Measurements from ENCODE around the gene TIE1.

Gene TIE1

DNA sequence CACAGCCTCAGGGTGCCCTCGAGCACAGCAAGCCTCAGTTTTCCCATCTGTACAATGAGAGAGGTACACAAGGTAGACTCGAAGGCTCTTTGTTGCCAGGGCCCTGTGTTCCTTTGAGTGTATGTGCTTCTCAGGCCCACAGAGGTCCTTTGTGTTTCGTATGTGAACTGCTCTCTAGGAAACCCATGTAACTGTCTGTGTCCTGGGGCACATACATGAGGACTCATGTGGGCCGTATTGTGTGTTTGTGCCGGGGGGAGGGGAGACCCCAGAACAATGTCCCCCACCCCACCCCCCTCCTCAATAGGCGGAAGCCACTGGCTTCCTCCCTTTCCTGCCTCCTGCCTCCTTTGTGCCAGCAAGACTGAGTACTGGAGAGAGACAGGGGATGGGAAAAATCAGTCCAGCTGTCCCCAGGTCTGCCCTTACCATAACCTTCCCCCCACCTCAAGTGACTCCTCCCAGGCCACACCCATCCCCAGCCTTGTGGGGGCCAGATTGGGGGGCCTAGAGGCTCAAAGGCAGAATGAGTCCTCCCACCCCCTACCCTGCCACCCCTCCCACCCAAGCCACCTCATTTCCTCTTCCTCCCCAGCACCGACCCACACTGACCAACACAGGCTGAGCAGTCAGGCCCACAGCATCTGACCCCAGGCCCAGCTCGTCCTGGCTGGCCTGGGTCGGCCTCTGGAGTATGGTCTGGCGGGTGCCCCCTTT, at the start of gene TIE1:
TSS of gene TIE1 (plus strand) at position 605 of the 717 bp plus-strand sequence. CDS start at position 695, 90 bp downstream.
- H3K27ac ChIP-seq (ENCODE audit: low read length): no peak within 1 kb of the TSS
- no peaks in the 10 kb centered on the region for H3K36me3 ChIP-seq (ENCODE audit: control insufficient read depth in 2 of 2, insufficient read depth in 2 of 2, low read length in 2 of 2)
- peak within 1 kb of the TSS in 1 of 2 donors; percentile 8 for H3K4me3 ChIP-seq (ENCODE audit: low read length in 2 of 2)
- H3K4me1 ChIP-seq (ENCODE audit: control insufficient read depth, insufficient read depth, low read length): no peaks in the 10 kb centered on the region
- H3K9ac ChIP-seq (ENCODE audit: low read length in 2 of 2): no peak within 1 kb of the TSS
- H3K9me3 ChIP-seq (ENCODE audit: control insufficient read depth in 2 of 2, low read length in 2 of 2): no peaks in the 10 kb centered on the region
- no peaks in the 10 kb centered on the region for H3K27me3 ChIP-seq (ENCODE audit: control insufficient read depth in 1 of 2, insufficient read depth in 2 of 2, low read length in 2 of 2)

DNA sequence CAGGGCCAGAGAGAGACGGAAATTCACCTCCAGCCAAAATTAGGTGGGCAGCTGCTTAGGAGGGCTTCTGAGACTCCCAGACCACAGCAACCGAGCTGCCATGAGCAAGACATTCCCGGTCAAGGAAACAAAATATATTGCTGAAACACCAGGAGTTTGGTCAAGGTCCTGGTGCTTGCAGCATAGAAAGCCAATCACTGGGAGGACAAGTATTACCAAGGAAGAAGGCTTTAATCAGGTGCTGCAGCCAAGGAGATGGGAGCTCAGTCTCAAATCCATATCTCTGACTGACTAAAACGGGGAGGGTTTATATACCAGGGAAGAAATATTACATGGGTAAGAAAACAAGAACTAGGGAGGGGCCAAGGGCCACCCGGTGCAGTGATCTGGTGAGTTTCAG, 49.8 kb upstream of the TIE1 start:
- Histone ChIP-seq H3K9ac (ENCODE audit: low read length in 2 of 2) (no peak overlapping the region), H3K27ac (ENCODE audit: low read length) (no peak overlapping the region), H3K4me1 (ENCODE audit: control insufficient read depth, insufficient read depth, low read length) (no peaks in the 10 kb centered on the region), H3K4me3 (ENCODE audit: low read length in 2 of 2) (no peak overlapping the region), H3K9me3 (ENCODE audit: control insufficient read depth in 2 of 2, low read length in 2 of 2) (no peaks in the 10 kb centered on the region), H3K27me3 (ENCODE audit: control insufficient read depth in 1 of 2, insufficient read depth in 2 of 2, low read length in 2 of 2) (peaks cover 0 to 3% of the 10 kb centered on the region in 2 donors), H3K36me3 (ENCODE audit: control insufficient read depth in 2 of 2, insufficient read depth in 2 of 2, low read length in 2 of 2) (no peaks in the 10 kb centered on the region)

DNA sequence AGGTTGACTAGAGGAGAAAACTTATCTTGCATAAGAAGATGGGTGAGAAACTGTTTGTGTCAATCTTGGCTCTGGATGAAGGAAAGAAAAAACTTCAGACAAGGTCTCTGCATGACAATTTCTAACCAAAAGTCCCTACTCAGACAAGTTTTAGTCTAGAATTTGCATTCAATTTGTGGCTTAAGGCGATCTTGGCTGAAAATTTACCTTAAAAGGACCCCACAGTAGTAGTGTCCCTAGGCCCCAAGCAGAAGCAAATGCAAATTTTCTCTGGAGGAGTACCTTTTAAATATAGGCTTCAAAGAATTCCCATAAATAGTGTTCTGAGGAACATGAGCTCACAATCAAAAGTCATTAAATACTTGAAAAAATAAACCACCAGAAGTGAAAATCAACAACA, 48.6 kb upstream of the TIE1 start:
- Histone ChIP-seq H3K9me3 (ENCODE audit: control insufficient read depth in 2 of 2, low read length in 2 of 2) (no peaks in the 10 kb centered on the region), H3K36me3 (ENCODE audit: control insufficient read depth in 2 of 2, insufficient read depth in 2 of 2, low read length in 2 of 2) (no peaks in the 10 kb centered on the region), H3K27me3 (ENCODE audit: control insufficient read depth in 1 of 2, insufficient read depth in 2 of 2, low read length in 2 of 2) (peaks cover 0 to 3% of the 10 kb centered on the region in 2 donors), H3K4me1 (ENCODE audit: control insufficient read depth, insufficient read depth, low read length) (no peaks in the 10 kb centered on the region), H3K27ac (ENCODE audit: low read length) (no peak overlapping the region), H3K4me3 (ENCODE audit: low read length in 2 of 2) (no peak overlapping the region), H3K9ac (ENCODE audit: low read length in 2 of 2) (no peak overlapping the region)

DNA sequence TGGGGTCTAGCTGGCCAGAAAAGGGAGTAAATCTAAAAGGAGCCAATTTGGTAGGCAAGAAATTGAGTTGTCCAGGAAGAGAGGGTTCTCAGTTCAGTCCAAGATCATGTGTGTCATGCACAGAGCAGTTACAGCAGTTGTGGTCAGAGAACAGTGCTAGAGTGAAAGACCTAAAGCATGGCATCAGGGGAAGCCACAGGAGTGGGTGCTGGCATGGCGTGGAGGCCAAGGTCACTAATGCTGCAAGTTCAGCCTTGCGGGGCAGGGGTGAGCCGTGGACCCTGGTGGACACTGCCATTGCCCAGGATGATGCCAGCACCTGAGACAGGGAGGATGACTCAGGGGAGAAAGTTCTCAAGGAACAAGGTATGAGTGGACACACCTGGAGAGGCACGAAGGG, 47.6 kb upstream of the TIE1 start:
- Histone ChIP-seq H3K9me3 (ENCODE audit: control insufficient read depth in 2 of 2, low read length in 2 of 2) (no peaks in the 10 kb centered on the region), H3K9ac (ENCODE audit: low read length in 2 of 2) (no peak overlapping the region), H3K4me1 (ENCODE audit: control insufficient read depth, insufficient read depth, low read length) (no peaks in the 10 kb centered on the region), H3K4me3 (ENCODE audit: low read length in 2 of 2) (no peak overlapping the region), H3K36me3 (ENCODE audit: control insufficient read depth in 2 of 2, insufficient read depth in 2 of 2, low read length in 2 of 2) (no peaks in the 10 kb centered on the region), H3K27me3 (ENCODE audit: control insufficient read depth in 1 of 2, insufficient read depth in 2 of 2, low read length in 2 of 2) (peaks cover 0 to 3% of the 10 kb centered on the region in 2 donors), H3K27ac (ENCODE audit: low read length) (no peak overlapping the region)

DNA sequence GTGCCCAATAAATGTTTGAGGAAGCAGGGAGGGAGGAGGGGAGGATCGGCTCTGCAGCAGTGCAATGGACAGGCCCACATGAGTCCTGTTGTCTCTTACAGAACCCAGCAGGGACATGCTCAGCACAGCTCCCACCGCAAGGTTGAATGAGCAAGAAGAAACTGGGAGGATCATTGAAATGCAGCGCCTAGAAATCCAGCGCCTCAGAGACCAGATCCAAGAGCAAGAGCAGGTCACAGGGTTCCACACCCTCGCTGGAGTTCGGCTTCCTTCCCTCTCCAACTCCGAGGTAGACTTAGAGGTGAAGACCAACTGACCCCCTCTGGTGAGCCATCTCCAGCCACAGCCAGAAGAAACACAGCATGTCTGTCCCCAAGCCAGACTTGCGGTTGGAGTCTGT, 46.9 kb upstream of the TIE1 start:
- Histone ChIP-seq H3K9ac (ENCODE audit: low read length in 2 of 2) (no peak overlapping the region), H3K27ac (ENCODE audit: low read length) (no peak overlapping the region), H3K4me3 (ENCODE audit: low read length in 2 of 2) (no peak overlapping the region), H3K4me1 (ENCODE audit: control insufficient read depth, insufficient read depth, low read length) (no peaks in the 10 kb centered on the region), H3K9me3 (ENCODE audit: control insufficient read depth in 2 of 2, low read length in 2 of 2) (no peaks in the 10 kb centered on the region), H3K36me3 (ENCODE audit: control insufficient read depth in 2 of 2, insufficient read depth in 2 of 2, low read length in 2 of 2) (no peaks in the 10 kb centered on the region), H3K27me3 (ENCODE audit: control insufficient read depth in 1 of 2, insufficient read depth in 2 of 2, low read length in 2 of 2) (peaks cover 0 to 3% of the 10 kb centered on the region in 2 donors)

DNA sequence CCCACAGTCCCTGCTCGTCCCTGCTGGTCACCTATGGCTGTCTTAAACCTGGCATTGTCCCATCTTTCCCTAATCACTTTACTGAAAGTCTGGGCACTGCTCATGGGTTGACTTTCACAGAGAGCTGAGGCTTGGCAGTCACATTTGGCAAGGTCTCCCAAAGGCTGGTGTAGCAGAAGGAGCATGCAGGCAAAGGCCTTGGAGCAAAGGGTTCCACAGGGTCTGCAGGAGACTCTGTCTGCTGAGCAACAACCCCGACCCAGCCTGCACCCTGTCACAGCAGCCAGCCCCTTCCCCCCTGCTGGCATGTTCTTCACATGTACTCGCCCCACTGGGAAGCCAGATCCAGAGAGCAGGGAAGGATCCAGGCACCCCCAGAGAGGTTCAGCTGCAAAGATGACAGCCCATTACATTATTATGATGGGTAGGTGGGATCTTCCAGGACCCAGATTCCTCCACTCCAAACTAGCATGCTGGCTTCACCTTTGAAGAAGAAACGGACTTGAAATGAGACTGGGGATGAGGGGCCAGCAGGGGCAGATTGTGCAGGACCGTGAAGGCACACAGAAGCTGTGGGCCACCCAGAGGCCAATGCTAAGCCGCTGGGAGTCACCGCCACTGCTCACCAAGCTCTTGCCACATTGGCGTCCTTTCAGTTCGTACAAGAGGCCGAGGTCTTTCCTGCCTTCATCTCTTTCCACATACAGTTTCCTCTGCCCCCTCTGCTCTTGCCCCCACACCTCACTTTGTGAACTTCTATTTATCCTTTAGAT, 45.2 kb upstream of the TIE1 start:
- H3K4me3 ChIP-seq (ENCODE audit: low read length in 2 of 2): no peak overlapping the region
- H3K36me3 ChIP-seq (ENCODE audit: control insufficient read depth in 2 of 2, insufficient read depth in 2 of 2, low read length in 2 of 2): no peaks in the 10 kb centered on the region
- H3K27ac ChIP-seq (ENCODE audit: low read length): no peak overlapping the region
- no peaks in the 10 kb centered on the region for H3K4me1 ChIP-seq (ENCODE audit: control insufficient read depth, insufficient read depth, low read length)
- H3K27me3 ChIP-seq (ENCODE audit: control insufficient read depth in 1 of 2, insufficient read depth in 2 of 2, low read length in 2 of 2): peaks cover 0 to 3% of the 10 kb centered on the region in 2 donors
- H3K9me3 ChIP-seq (ENCODE audit: control insufficient read depth in 2 of 2, low read length in 2 of 2): no peaks in the 10 kb centered on the region
- no peak overlapping the region for H3K9ac ChIP-seq (ENCODE audit: low read length in 2 of 2)

DNA sequence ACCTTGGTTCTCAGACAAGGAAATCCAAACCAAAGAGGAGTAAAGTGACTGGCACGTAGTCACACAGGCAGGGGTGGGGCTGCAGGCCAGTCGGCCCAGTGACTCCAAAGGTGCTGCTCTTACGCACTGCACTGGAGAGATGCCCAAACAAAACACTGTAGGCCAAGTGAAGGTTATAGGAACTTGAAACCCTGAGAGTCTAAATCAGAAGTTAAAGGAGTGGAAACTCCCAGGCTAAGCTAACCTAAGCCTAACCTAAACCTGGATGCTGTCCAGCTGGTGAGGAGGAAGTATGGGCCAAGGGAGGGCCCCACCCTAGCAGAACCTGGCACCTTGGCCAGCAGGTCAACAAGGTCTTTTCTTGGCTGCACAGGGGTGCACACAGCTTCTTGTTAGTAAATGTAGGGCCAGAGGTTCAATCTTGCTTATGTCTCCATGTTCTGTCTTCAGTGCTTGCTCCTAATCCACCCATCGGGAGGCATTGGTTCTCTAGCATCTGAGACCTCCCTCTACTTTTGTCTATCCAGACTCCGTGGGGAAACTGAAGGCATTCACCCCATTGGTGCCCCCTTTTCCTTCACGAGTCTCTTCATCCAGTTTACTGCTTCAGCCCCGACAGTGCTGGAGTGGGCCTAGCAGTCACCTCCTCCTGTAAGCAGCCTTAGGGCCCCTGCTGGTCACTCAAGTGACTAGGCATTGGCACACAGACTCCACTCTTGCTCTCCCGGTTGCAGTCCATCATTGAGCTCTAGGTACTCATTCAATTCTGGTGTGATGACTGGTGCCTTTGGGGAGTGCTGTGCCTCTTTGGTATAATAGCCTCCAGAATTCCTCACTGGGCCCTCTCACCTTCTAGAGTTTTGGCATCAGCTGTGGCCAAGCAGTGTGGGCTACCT, 43.9 kb upstream of the TIE1 start:
- Histone ChIP-seq H3K27me3 (ENCODE audit: control insufficient read depth in 1 of 2, insufficient read depth in 2 of 2, low read length in 2 of 2) (peaks cover 0 to 3% of the 10 kb centered on the region in 2 donors), H3K36me3 (ENCODE audit: control insufficient read depth in 2 of 2, insufficient read depth in 2 of 2, low read length in 2 of 2) (no peaks in the 10 kb centered on the region), H3K9ac (ENCODE audit: low read length in 2 of 2) (no peak overlapping the region), H3K4me3 (ENCODE audit: low read length in 2 of 2) (no peak overlapping the region), H3K9me3 (ENCODE audit: control insufficient read depth in 2 of 2, low read length in 2 of 2) (no peaks in the 10 kb centered on the region), H3K27ac (ENCODE audit: low read length) (no peak overlapping the region), H3K4me1 (ENCODE audit: control insufficient read depth, insufficient read depth, low read length) (no peaks in the 10 kb centered on the region)

DNA sequence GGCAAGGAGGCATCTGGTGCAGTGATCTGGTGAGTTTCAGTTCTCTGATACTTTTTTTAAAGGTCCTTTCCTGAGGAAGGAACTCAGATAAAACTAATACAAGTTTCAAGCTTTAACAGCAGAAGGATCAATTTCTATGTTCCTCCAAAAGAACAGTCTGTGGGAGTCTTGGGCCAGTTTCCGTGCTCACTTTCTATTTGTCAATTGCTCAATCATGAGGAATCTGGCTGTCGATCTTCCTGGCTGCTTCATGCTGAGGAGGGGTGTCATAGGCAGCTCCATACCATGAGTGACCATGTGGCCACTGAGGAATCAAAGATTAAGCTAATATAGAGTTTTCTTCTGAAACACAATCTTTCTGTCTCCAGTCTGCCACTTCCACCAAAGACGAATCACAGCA, 42.4 kb upstream of the TIE1 start:
- Histone ChIP-seq H3K27ac (ENCODE audit: low read length) (no peak overlapping the region), H3K4me3 (ENCODE audit: low read length in 2 of 2) (no peak overlapping the region)

DNA sequence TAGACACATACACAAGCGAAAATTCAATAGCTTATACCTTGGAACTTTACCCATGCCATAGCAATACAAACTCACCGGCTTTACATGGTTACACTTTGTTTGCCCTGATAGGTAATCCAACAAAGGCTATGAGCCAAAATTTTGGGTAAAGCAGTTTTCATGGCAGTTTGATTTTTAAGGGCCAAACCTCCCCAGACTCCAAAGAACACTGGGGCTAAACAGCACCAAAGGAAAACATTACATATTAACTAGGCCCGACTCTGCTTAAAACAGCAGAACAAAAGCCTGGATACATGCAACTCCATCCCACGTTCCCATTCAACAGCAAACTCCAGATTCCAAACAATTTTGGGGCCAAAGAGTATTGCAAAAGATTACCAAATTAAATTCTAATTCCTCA, 35.4 kb upstream of the TIE1 start:
- H3K9me3 ChIP-seq (ENCODE audit: control insufficient read depth in 2 of 2, low read length in 2 of 2): no peaks in the 10 kb centered on the region
- no peak overlapping the region for H3K27ac ChIP-seq (ENCODE audit: low read length)
- no peaks in the 10 kb centered on the region for H3K4me1 ChIP-seq (ENCODE audit: control insufficient read depth, insufficient read depth, low read length)
- no peak overlapping the region for H3K4me3 ChIP-seq (ENCODE audit: low read length in 2 of 2)
- no peak overlapping the region for H3K9ac ChIP-seq (ENCODE audit: low read length in 2 of 2)
- peaks cover 8 to 11% of the 10 kb centered on the region in 2 donors for H3K27me3 ChIP-seq (ENCODE audit: control insufficient read depth in 1 of 2, insufficient read depth in 2 of 2, low read length in 2 of 2)
- no peaks in the 10 kb centered on the region for H3K36me3 ChIP-seq (ENCODE audit: control insufficient read depth in 2 of 2, insufficient read depth in 2 of 2, low read length in 2 of 2)

More for the DNA sequence above, 42.4 kb upstream of the TIE1 start:
- Histone ChIP-seq H3K4me1 (ENCODE audit: control insufficient read depth, insufficient read depth, low read length) (no peaks in the 10 kb centered on the region), H3K9me3 (ENCODE audit: control insufficient read depth in 2 of 2, low read length in 2 of 2) (no peaks in the 10 kb centered on the region), H3K9ac (ENCODE audit: low read length in 2 of 2) (no peak overlapping the region), H3K36me3 (ENCODE audit: control insufficient read depth in 2 of 2, insufficient read depth in 2 of 2, low read length in 2 of 2) (no peaks in the 10 kb centered on the region), H3K27me3 (ENCODE audit: control insufficient read depth in 1 of 2, insufficient read depth in 2 of 2, low read length in 2 of 2) (no peaks in the 10 kb centered on the region)

DNA sequence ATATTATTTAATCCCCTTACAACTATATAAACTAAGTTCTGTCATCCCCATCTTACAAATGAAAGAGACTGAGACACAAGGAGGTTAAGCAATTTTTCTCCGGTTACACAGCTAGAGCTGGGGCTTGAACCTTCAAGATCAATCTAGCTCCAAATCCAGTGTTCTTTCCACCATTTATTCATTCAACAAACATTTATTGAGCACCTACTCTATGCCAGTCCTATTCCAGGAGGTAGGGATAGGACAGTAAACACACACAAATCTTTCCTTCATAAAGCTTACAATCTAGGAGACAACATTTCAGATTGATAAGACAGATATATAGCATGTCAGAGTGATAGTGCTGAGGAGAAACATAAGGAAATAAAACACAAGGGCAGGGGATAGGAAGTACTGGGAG, 33.9 kb upstream of the TIE1 start:
- H3K36me3 ChIP-seq (ENCODE audit: control insufficient read depth in 2 of 2, insufficient read depth in 2 of 2, low read length in 2 of 2): no peaks in the 10 kb centered on the region
- no peaks in the 10 kb centered on the region for H3K9me3 ChIP-seq (ENCODE audit: control insufficient read depth in 2 of 2, low read length in 2 of 2)
- H3K9ac ChIP-seq (ENCODE audit: low read length in 2 of 2): no peak overlapping the region
- H3K27me3 ChIP-seq (ENCODE audit: control insufficient read depth in 1 of 2, insufficient read depth in 2 of 2, low read length in 2 of 2): peaks cover 18 to 24% of the 10 kb centered on the region in 2 donors
- H3K4me3 ChIP-seq (ENCODE audit: low read length in 2 of 2): no peak overlapping the region
- H3K4me1 ChIP-seq (ENCODE audit: control insufficient read depth, insufficient read depth, low read length): peaks cover 4% of the 10 kb centered on the region
- H3K27ac ChIP-seq (ENCODE audit: low read length): no peak overlapping the region
